Panc1 (cell line): ENCODE data around the gene GPC6. TPM values are rescaled to one million over a fixed set of nuclear protein-coding genes. Genes with fewer than 3 reads are reported as not detected.

ENCODE experiments used
- ATAC-seq: fragments of 200-7000 bp; cut with Tn5 transposase; 2 replicates; pipeline ENCODE4 v1.9.1; 2020; ENCODE audit warnings: mild to moderate bottlenecking, moderate library complexity
- BruUV-seq: library from RNA; stranded (reverse); fragments of 400-500 nt; replicated peaks from 2 replicates; lab custom pipeline; 2021; lab: Mats Ljungman, UMichigan
- CTCF ChIA-PET: fragments of 300-600 bp; sonication (Branson Sonifier 250); formaldehyde crosslinking; loops from one replicate; lab custom pipeline; 2022; ENCODE audit warnings: antibody characterized with exemption; lab: Charles Lee
- POLR2A ChIA-PET: fragments of 300-600 bp; sonication (Branson Sonifier 250); formaldehyde crosslinking; loops from one replicate; lab custom pipeline; 2022; ENCODE audit warnings: antibody characterized with exemption; lab: Charles Lee
- DNase-seq: peaks from one replicate; pipeline ENCODE4 v3.0.0-alpha.2; 2010; ENCODE audit warnings: low read depth, low spot score
- H3K27ac ChIP-seq: 2 replicates; pipeline ENCODE4 v1.5.1; 2011; ENCODE audit warnings: mild to moderate bottlenecking, low read length, inconsistent platforms
- H3K27me3 ChIP-seq: fragments of 200-500 bp; sonication (Bioruptor generic); 2 replicates; pipeline ENCODE4 v1.6.0; 2014; ENCODE audit warnings: low read length, inconsistent platforms; ENCODE audit not compliant: control insufficient read depth, insufficient read depth
- H3K36me3 ChIP-seq: fragments of 200-500 bp; sonication (Bioruptor generic); 2 replicates; pipeline ENCODE4 v1.5.1; 2014; ENCODE audit warnings: inconsistent platforms, mild to moderate bottlenecking, low read length, moderate library complexity; ENCODE audit not compliant: control insufficient read depth, insufficient read depth
- H3K4me1 ChIP-seq: 2 replicates; pipeline ENCODE4 v1.5.1; 2011; ENCODE audit warnings: inconsistent platforms, mild to moderate bottlenecking, low read length, moderate library complexity; ENCODE audit not compliant: control insufficient read depth, insufficient read depth
- H3K4me3 ChIP-seq, 2 experiments: 2 replicates each; pipeline ENCODE4 v1.5.1; 2011 to 2012; ENCODE audit warnings: low read depth in 2 of 2, low read length in 2 of 2, mild to moderate bottlenecking in 2 of 2, inconsistent platforms in 1 of 2, moderate library complexity in 1 of 2
- H3K9me3 ChIP-seq: fragments of 200-500 bp; sonication (Bioruptor generic); 2 replicates; pipeline ENCODE4 v1.5.1; 2014; ENCODE audit warnings: low read depth, mild to moderate bottlenecking, inconsistent platforms, low read length, moderate library complexity; ENCODE audit not compliant: control insufficient read depth, insufficient read depth
- CTCF ChIP-seq: fragments of 450-650 bp; IDR thresholded peaks from 2 replicates; pipeline ENCODE4 v1.5.1; 2017; ENCODE audit warnings: mild to moderate bottlenecking
- POLR2AphosphoS5 ChIP-seq: IDR thresholded peaks from 2 replicates; pipeline ENCODE4 v1.6.1; 2012; ENCODE audit warnings: mild to moderate bottlenecking, low read depth, low read length, moderate library complexity
- REST ChIP-seq, 2 experiments: IDR thresholded peaks; 2 replicates each; pipeline ENCODE4 v1.6.1; 2011 to 2012; ENCODE audit warnings: low read depth in 2 of 2, control low read depth in 1 of 2, low read length in 1 of 2, mild to moderate bottlenecking in 1 of 2, moderate library complexity in 1 of 2; ENCODE audit not compliant: insufficient read depth in 1 of 2
- SIN3A ChIP-seq: IDR thresholded peaks from 2 replicates; pipeline ENCODE4 v1.6.1; 2012; ENCODE audit warnings: low read depth, mild to moderate bottlenecking, low read length, moderate library complexity, borderline replicate concordance; ENCODE audit not compliant: insufficient read depth
- TCF7L2 ChIP-seq: IDR thresholded peaks from 2 replicates; pipeline ENCODE4 v1.6.1; 2011; ENCODE audit warnings: mild to moderate bottlenecking, low read depth, low read length, inconsistent platforms
- in situ Hi-C: cut with HindIII; loops from 2 replicates; pipeline ENCODE4 v1.10.0; 2016; ENCODE audit warnings: low sequenced_read_pairs, low pct_unique_long_range_greater_than_20kb
- intact Hi-C: fragments of 100-400 bp; cut with micrococcal nuclease; formaldehyde crosslinking; loops from one replicate; pipeline ENCODE4 v1.10.0; 2022; ENCODE audit not compliant: unreplicated experiment
- total RNA-seq: library from RNA; stranded (reverse); gene quantifications from one replicate; pipeline ENCODE4 v1.2.1, GENCODE V29; 2021; ENCODE audit not compliant: unreplicated experiment

The GPC6 gene
- total RNA-seq, 1 experiment from 2014 or later: 4.8 TPM

- no peaks in the 10 kb centered on the region for H3K27me3 ChIP-seq
- no TSS peak for BruUV-seq
- no peak overlapping the region for H3K27ac ChIP-seq
- in situ Hi-C loops (no loop called here), intact Hi-C loops (no loop called here)
- no peaks in the 10 kb centered on the region for H3K36me3 ChIP-seq
- H3K4me1 ChIP-seq: no peaks in the 10 kb centered on the region
- no peak overlapping the region for H3K4me3 ChIP-seq
- ChIA-PET CTCF (no interaction called here), POLR2A (no interaction called here)
- TF ChIP-seq TCF7L2 (no peak), SIN3A (no peak), REST (IDR thresholded peaks at IDR 0.05; ENCODE audit: insufficient read depth in 1 of 2, low read depth in 2 of 2, low read length in 1 of 2) (no peak), CTCF (no peak), POLR2AphosphoS5 (no peak)
- ATAC-seq: no peak
- H3K9me3 ChIP-seq: no peaks in the 10 kb centered on the region
- DNase-seq: no peak
Observed at GRCh38 chr13:93872376-93872775, 645.8 kb downstream of the GPC6 start.

- no peak overlapping the region for H3K27ac ChIP-seq
- no peaks in the 10 kb centered on the region for H3K4me1 ChIP-seq
- in situ Hi-C loops: no loop called here
- no peak overlapping the region for H3K4me3 ChIP-seq
- POLR2A ChIA-PET: no interaction called here
- BruUV-seq: no TSS peak
- no peaks in the 10 kb centered on the region for H3K9me3 ChIP-seq
- H3K27me3 ChIP-seq: no peaks in the 10 kb centered on the region
- no peaks in the 10 kb centered on the region for H3K36me3 ChIP-seq
- TF ChIP-seq SIN3A: no peak
- TF ChIP-seq POLR2AphosphoS5: no peak
- TF ChIP-seq REST (IDR thresholded peaks at IDR 0.05; ENCODE audit: insufficient read depth in 1 of 2, low read depth in 2 of 2, low read length in 1 of 2): no peak
- TF ChIP-seq CTCF: no peak
- CTCF ChIA-PET: no interaction called here
- ATAC-seq (no peak), DNase-seq (no peak)
- intact Hi-C loops: no loop called here
Observed at GRCh38 chr13:93872786-93873347, 646.3 kb downstream of the GPC6 start.
